ENCODE results near the gene CIAO3.
A peak's percentile ranks its signal among the peaks of the same experiment; 100 is the strongest.

Gene CIAO3

GRCh38 chr16:709566-710499 is 31.0 kb downstream of the CIAO3 start:
- peak; percentile 98 for DNase-seq (ENCODE audit: low spot score)

- DNase-seq (ENCODE audit: low spot score), result no peak
These were observed 31.8 kb downstream of the CIAO3 start for GRCh38 chr16:708959-709358.

- DNase-seq (ENCODE audit: low spot score), result no peak
These were observed 32.8 kb downstream of the CIAO3 start for GRCh38 chr16:708019-708418.

GRCh38 chr16:707062-707538 is 33.7 kb downstream of the CIAO3 start:
- DNase-seq (ENCODE audit: low spot score), result no peak

GRCh38 chr16:706189-707061 is 34.4 kb downstream of the CIAO3 start:
- peak; percentile 56 for DNase-seq (ENCODE audit: low spot score)

GRCh38 chr16:705431-706188 is 35.2 kb downstream of the CIAO3 start, which contains the start of gene FBXL16:
TSS of gene FBXL16 (minus strand) at chr16:705801. CDS start at chr16:697405, 8,396 bp downstream.
- no peak for DNase-seq (ENCODE audit: low spot score)

GRCh38 chr16:704552-705380 is 36.0 kb downstream of the CIAO3 start:
- peak; percentile 77 for DNase-seq (ENCODE audit: low spot score)

- DNase-seq (ENCODE audit: low spot score), result no peak
These were observed 36.8 kb downstream of the CIAO3 start for GRCh38 chr16:704047-704446.

- DNase-seq (ENCODE audit: low spot score), result no peak
These were observed 37.4 kb downstream of the CIAO3 start for GRCh38 chr16:703406-703805.

- DNase-seq (ENCODE audit: low spot score), result no peak
These were observed 38.5 kb downstream of the CIAO3 start for GRCh38 chr16:702341-702740.

GRCh38 chr16:700684-701584 is 39.9 kb downstream of the CIAO3 start:
- no peak for DNase-seq (ENCODE audit: low spot score)

GRCh38 chr16:698911-699671 is 41.7 kb downstream of the CIAO3 start:
- DNase-seq (ENCODE audit: low spot score), result no peak

GRCh38 chr16:695355-696089 is 45.3 kb downstream of the CIAO3 start:
- DNase-seq (ENCODE audit: low spot score), result no peak

GRCh38 chr16:694863-695354 is 45.9 kb downstream of the CIAO3 start:
- DNase-seq (ENCODE audit: low spot score), result no peak

GRCh38 chr16:694187-694862 is 46.5 kb downstream of the CIAO3 start:
- no peak for DNase-seq (ENCODE audit: low spot score)

GRCh38 chr16:693766-694165 is 47.0 kb downstream of the CIAO3 start:
- no peak for DNase-seq (ENCODE audit: low spot score)

- no peak for DNase-seq (ENCODE audit: low spot score)
These were observed 47.4 kb downstream of the CIAO3 start for GRCh38 chr16:693364-693763.

All from cerebellar cortex (tissue), 1 donor.